ENCODE results near the gene SMAD3.

- no peak for TF ChIP-seq EZH2 (IDR thresholded peaks at IDR 0.05; ENCODE audit: insufficient read depth, poor library complexity, severe bottlenecking)
- TF ChIP-seq EZH2phosphoT487 (IDR thresholded peaks at IDR 0.05; ENCODE audit: insufficient read depth, low read depth): no peak
These were observed 87.0 kb downstream of the SMAD3 start for GRCh38 chr15:67152429-67152828.
